Adrenal gland (tissue), 5 donors: ENCODE measurements around the gene TBXAS1.

ENCODE experiments used
- POLR2A ChIP-seq, 2 donors: fragments of 450-650 bp; IDR thresholded peaks; one replicate each; pipeline ENCODE4 v1.6.1; 2017; ENCODE audit warnings: antibody characterized with exemption in 2 of 2, mild to moderate bottlenecking in 2 of 2, moderate library complexity in 1 of 2
- TF ChIP-seq, protein P1 (sequence below), 6 experiments: fragments of 450-650 bp in 4 of 6; fragments of 200-600 bp in 2 of 6; sonication (generic) in 1 of 6; IDR thresholded peaks; 1 replicate in 5 of 6; 2 replicates in 1 of 6; pipeline versions ENCODE4 v1.5.1 to v1.8.0; 2016 to 2021; ENCODE audit warnings: antibody characterized with exemption in 6 of 6, mild to moderate bottlenecking in 2 of 6, moderate library complexity in 1 of 6
- donor health status: DM: no; HTN: no; CAD: no.

DNA sequence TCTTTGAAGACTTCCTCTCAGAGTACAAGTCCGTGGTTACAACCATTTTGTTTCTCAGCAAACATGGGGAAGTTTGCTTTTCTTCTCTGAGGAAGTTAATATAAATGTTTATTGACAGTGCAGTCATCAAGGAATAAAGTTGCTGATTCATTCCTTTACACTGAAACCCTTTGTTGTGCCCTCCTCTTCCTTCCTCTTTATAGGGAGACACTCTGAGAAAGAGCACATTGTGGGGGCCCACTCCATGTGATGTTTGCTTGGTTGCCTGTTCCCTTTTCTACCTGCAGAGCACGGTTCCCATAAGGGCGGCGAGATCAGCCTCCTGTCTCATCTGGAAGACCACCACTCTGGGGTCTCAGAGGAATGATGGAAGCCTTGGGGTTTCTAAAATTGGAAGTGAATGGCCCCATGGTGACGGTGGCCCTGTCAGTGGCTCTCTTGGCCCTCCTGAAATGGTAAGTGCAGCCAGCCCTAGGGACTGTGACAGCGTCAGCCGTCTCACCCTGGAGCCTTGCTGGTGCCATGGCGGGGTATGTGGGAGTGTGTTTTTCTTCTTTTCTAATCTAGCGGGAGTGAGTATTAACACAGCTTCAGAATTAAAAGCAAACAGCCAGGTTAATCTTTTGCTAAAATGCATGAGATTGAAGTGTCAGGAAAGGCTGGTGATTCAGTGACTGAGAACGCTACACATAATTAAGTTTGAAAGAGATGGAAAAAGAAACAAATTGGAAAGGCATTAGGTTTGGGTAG, at the start of gene TBXAS1:
- no peak for TF ChIP-seq POLR2A (IDR thresholded peaks at IDR 0.05)
- TF ChIP-seq, protein P1, sequence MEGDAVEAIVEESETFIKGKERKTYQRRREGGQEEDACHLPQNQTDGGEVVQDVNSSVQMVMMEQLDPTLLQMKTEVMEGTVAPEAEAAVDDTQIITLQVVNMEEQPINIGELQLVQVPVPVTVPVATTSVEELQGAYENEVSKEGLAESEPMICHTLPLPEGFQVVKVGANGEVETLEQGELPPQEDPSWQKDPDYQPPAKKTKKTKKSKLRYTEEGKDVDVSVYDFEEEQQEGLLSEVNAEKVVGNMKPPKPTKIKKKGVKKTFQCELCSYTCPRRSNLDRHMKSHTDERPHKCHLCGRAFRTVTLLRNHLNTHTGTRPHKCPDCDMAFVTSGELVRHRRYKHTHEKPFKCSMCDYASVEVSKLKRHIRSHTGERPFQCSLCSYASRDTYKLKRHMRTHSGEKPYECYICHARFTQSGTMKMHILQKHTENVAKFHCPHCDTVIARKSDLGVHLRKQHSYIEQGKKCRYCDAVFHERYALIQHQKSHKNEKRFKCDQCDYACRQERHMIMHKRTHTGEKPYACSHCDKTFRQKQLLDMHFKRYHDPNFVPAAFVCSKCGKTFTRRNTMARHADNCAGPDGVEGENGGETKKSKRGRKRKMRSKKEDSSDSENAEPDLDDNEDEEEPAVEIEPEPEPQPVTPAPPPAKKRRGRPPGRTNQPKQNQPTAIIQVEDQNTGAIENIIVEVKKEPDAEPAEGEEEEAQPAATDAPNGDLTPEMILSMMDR (IDR thresholded peaks at IDR 0.05) = no peak
